ENCODE results near the gene MRPL14. TPM values are rescaled to one million over a fixed set of nuclear protein-coding genes. Genes with fewer than 3 reads are reported as not detected.
A peak's percentile ranks its signal among the peaks of the same experiment; 100 is the strongest.

Gene MRPL14
- total and polyA plus RNA-seq, 2 of the 8 experiments (the other 6 are each of a cell fraction or from before 2014, with no cell fraction given), result 82.0 to 97.1 TPM

DNA sequence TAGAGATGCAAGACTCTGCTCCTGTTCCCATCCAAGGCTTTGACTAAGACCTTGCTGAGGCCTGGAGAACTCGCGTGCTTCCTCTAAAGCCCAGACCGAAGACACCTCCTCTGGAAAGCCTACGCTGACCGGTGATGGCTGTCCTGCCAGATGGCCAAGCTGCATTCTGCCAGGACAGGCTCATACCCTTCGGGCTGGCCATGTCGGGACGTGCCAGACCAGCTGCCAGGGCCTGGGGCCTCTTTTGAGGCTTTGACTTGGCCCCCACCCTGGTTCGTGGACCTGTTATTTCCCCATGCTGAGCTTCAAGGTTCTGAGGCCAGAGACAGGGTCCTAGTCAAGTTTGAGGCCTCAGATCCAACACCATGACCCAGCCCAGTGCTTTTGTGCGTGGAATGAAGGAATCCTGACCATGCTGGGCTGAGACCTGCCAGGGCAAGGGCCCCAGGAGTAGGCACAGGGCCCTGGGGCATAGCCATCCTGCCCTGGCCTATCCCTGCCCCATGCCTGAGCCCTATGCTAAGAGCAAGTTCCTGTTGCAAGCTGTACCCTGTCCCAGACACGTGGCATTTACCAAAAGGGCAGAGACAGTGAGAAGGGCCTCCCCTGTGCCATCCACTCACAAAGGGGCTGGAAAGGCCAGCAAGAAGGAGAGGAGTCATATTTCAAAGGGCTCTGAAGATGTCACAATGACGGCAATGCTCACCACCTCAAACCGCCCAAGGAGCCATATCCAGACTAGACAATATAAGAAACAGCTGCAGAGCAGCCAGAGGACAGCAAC lies 42.8 kb downstream of the MRPL14 start:
- no peak overlapping the region for H3K27ac ChIP-seq (ENCODE audit: low read depth, low read length)
- H3K9ac ChIP-seq (replicated peaks in 1 of 4; ENCODE audit: extremely low read depth in 1 of 4, low read depth in 3 of 4, low read length in 3 of 4), result no peak overlapping the region

More for the DNA sequence above, 42.8 kb downstream of the MRPL14 start:
- Histone ChIP-seq H3K4me3 (ENCODE audit: extremely low read depth in 1 of 4, insufficient read depth in 2 of 4, low read depth in 3 of 4, low read length in 4 of 4) (no peak overlapping the region), H4K91ac (replicated peaks; ENCODE audit: insufficient read length, low read length) (no peak overlapping the region), H4K8ac (ENCODE audit: extremely low read depth, insufficient read depth, low read length) (no peak overlapping the region), H3K4me1 (replicated peaks in 1 of 4; ENCODE audit: control insufficient read depth in 3 of 4, insufficient read depth in 4 of 4, low read length in 3 of 4) (peaks cover 0 to 6% (median 4%) of the 10 kb centered on the region in 4 experiments; a peak in 6 of 7 replicates), H3K9me3 (ENCODE audit: insufficient read depth in 2 of 2, low read depth in 1 of 2, low read length in 1 of 2) (no peaks in the 10 kb centered on the region), H3K4ac (replicated peaks; ENCODE audit: insufficient read length, low read depth, low read length) (no peak overlapping the region), H4K5ac (ENCODE audit: insufficient read length, low read depth, low read length) (no peak overlapping the region), H3K14ac (ENCODE audit: insufficient read length) (no peak overlapping the region), H3K79me2 (ENCODE audit: control insufficient read depth in 1 of 2, insufficient read depth in 2 of 2, low read length in 2 of 2) (no peaks in the 10 kb centered on the region), H3K36me3 (ENCODE audit: control insufficient read depth in 2 of 4, insufficient read depth in 4 of 4, low read length in 3 of 4) (peaks cover 0 to 3% (median 0%) of the 10 kb centered on the region in 4 experiments; a peak in 2 of 8 replicates), H3K27me3 (replicated peaks in 1 of 4; ENCODE audit: control insufficient read depth in 3 of 4, extremely low read depth in 1 of 4, insufficient read depth in 3 of 4, low read length in 3 of 4) (no peaks in the 10 kb centered on the region), H3K4me2 (ENCODE audit: insufficient read depth in 1 of 2, low read depth in 2 of 2, low read length in 2 of 2) (no peak overlapping the region), H2BK5ac (ENCODE audit: low read depth, low read length) (peak overlapping the region; percentile 71; the same call in 1 of the 2 replicates), H3K79me1 (ENCODE audit: low read depth, low read length) (no peaks in the 10 kb centered on the region), H2AFZ (ENCODE audit: low read length) (no peak overlapping the region), H2BK20ac (ENCODE audit: low read length) (no peak overlapping the region), H2AK5ac (ENCODE audit: low read depth, low read length) (0 out of 2 replicates have a peak overlapping the region, but pooled peaks have one; percentile 48), H3K18ac (ENCODE audit: extremely low read depth, low read length) (no peak overlapping the region; the same call in 1 of the 2 replicates), H3K23ac (ENCODE audit: insufficient read length) (no peak overlapping the region), H2BK15ac (ENCODE audit: low read length) (peak overlapping the region; percentile 31; the same call in 1 of the 2 replicates), H2BK12ac (ENCODE audit: low read depth, low read length) (no peak overlapping the region), H4K20me1 (replicated peaks in 1 of 2; ENCODE audit: control insufficient read depth in 1 of 2, insufficient read depth in 2 of 2, low read length in 2 of 2) (peaks cover 0 to 1% of the 10 kb centered on the region in 2 experiments), H3K56ac (replicated peaks; ENCODE audit: insufficient read length, low read depth, low read length) (no peak overlapping the region), H3K23me2 (ENCODE audit: low read depth, low read length) (no peaks in the 10 kb centered on the region), H2BK120ac (replicated peaks; ENCODE audit: low read depth, low read length) (no peak overlapping the region)
- CTCF ChIA-PET (ENCODE audit: partially characterized antibody), result interaction anchor here (0.5 to 4.9 kb wide), 13 partner anchors 9 to 336 kb away, joined by 3 to 22 read pairs (median 3); no protein-coding TSS in a partner anchor
- TF ChIP-seq NRF1 (IDR thresholded peaks at IDR 0.05; ENCODE audit: low read depth, low read length) (no peak), HDAC6 (IDR thresholded peaks at IDR 0.05; ENCODE audit: low read depth, low read length) (no peak), SP2 (IDR thresholded peaks at IDR 0.05; ENCODE audit: low read length) (no peak)
- FAIRE-seq, result no peak
- POLR2A ChIA-PET (ENCODE audit: partially characterized antibody), result interaction anchor here (1.2 to 1.5 kb wide), 4 partner anchors 10 to 81 kb away, joined by 3 to 5 read pairs (median 3); no protein-coding TSS in a partner anchor
- no peak for DNase-seq (ENCODE audit: low read depth in 1 of 2, low spot score in 2 of 2)
- 86% methylated on average over 13 of the region's 13 CpGs; no CpG with 5 or more reads in 1 of the 2 experiments for WGBS, 2 experiments (ENCODE audit: extremely low coverage in 1 of 2, insufficient coverage in 1 of 2, insufficient read length in 1 of 2, insufficient replicate concordance in 2 of 2, low coverage in 1 of 2, low lambda C conversion rate in 2 of 2, missing lambda C conversion rate in 1 of 2)
